SK-N-SH (cell line): ENCODE results near the gene PNCK. TPM values are rescaled to one million over a fixed set of nuclear protein-coding genes. Genes with fewer than 3 reads are reported as not detected.

Experiments
- CTCF ChIA-PET: fragments of 300-600, 350-600 bp; formaldehyde crosslinking; extraction: SDS; loops from one replicate; lab custom pipeline; 2021; lab: Yijun Ruan, JAX
- POLR2A ChIA-PET: fragments of 350-600 bp; sonication (Branson Sonifier 250); formaldehyde crosslinking; extraction: SDS; loops from one replicate; lab custom pipeline; 2020; ENCODE audit warnings: antibody characterized with exemption, inconsistent platforms; lab: Yijun Ruan, JAX
- DNase-seq: peaks from one replicate; pipeline ENCODE4 v3.0.0; 2012
- H2AFZ ChIP-seq: fragments of 200-600 bp; sonication (generic); 2 replicates; pipeline ENCODE4 v1.8.1; 2016; ENCODE audit warnings: antibody characterized with exemption, mild to moderate bottlenecking, low read depth
- H3F3A ChIP-seq: fragments of 200-600 bp; sonication (generic); replicated peaks from 2 replicates; pipeline ENCODE3; 2016; ENCODE audit warnings: antibody characterized with exemption, mild to moderate bottlenecking; ENCODE audit not compliant: insufficient read depth
- H3K27ac ChIP-seq, 2 experiments: fragments of 200-500 bp in 1 of 2; fragments of 200-600 bp in 1 of 2; sonication (Bioruptor generic) in 1 of 2; sonication (generic), shearing (Covaris generic) in 1 of 2; 2 replicates each; pipeline versions ENCODE4 v1.5.1 to v1.6.1; 2014 to 2016; ENCODE audit warnings: low read depth in 2 of 2, inconsistent platforms in 1 of 2, low read length in 1 of 2, mild to moderate bottlenecking in 1 of 2, mixed read lengths in 1 of 2
- H3K27me3 ChIP-seq: fragments of 200-600 bp; sonication (generic), shearing (Covaris generic); 2 replicates; pipeline ENCODE4 v1.6.1; 2016; ENCODE audit warnings: mixed run types; ENCODE audit not compliant: insufficient read depth
- H3K36me3 ChIP-seq, 2 experiments: fragments of 200-500 bp in 1 of 2; fragments of 200-600 bp in 1 of 2; sonication (Bioruptor generic) in 1 of 2; sonication (generic) in 1 of 2; replicated peaks in 1 of 2; 2 replicates each; pipeline versions ENCODE3 to v1.5.1; 2014 to 2016; ENCODE audit warnings: low read length in 1 of 2, mild to moderate bottlenecking in 1 of 2; ENCODE audit not compliant: insufficient read depth in 2 of 2, control insufficient read depth in 1 of 2
- H3K4me1 ChIP-seq, 2 experiments: fragments of 200-500 bp in 1 of 2; fragments of 200-600 bp in 1 of 2; sonication (Bioruptor generic) in 1 of 2; sonication (generic), shearing (Covaris generic) in 1 of 2; 2 replicates each; pipeline versions ENCODE4 v1.5.1 to v1.6.1; 2014 to 2016; ENCODE audit warnings: low read depth in 1 of 2, low read length in 1 of 2, mixed run types in 1 of 2; ENCODE audit not compliant: insufficient read depth in 2 of 2, control insufficient read depth in 1 of 2
- H3K4me2 ChIP-seq: fragments of 200-600 bp; sonication (generic), shearing (Covaris generic); 2 replicates; pipeline ENCODE4 v1.6.1; 2017; ENCODE audit warnings: mixed run types
- H3K4me3 ChIP-seq, 2 experiments: fragments of 200-500 bp in 1 of 2; fragments of 200-600 bp in 1 of 2; sonication (Bioruptor generic) in 1 of 2; sonication (generic), shearing (Covaris generic) in 1 of 2; 2 replicates each; pipeline versions ENCODE4 v1.5.1 to v1.8.1; 2014 to 2016; ENCODE audit warnings: low read depth in 2 of 2, inconsistent platforms in 1 of 2, low read length in 1 of 2, mild to moderate bottlenecking in 1 of 2, mixed read lengths in 1 of 2, moderate library complexity in 1 of 2
- H3K79me2 ChIP-seq: fragments of 200-600 bp; sonication (generic); 2 replicates; pipeline ENCODE4 v1.8.1; 2017; ENCODE audit warnings: mild to moderate bottlenecking; ENCODE audit not compliant: insufficient read depth
- H3K9ac ChIP-seq: fragments of 200-600 bp; sonication (generic); 2 replicates; pipeline ENCODE4 v1.6.1; 2017; ENCODE audit warnings: mixed run types
- H3K9me2 ChIP-seq: fragments of 200-600 bp; sonication (generic); 2 replicates; pipeline ENCODE4 v1.6.1; 2017; ENCODE audit warnings: mixed run types
- H3K9me3 ChIP-seq: fragments of 200-600 bp; sonication (generic); 2 replicates; pipeline ENCODE4 v1.6.1; 2017; ENCODE audit warnings: mixed run types, mild to moderate bottlenecking, moderate library complexity
- H4K20me1 ChIP-seq: fragments of 200-600 bp; sonication (generic); 2 replicates; pipeline ENCODE4 v1.6.1; 2017; ENCODE audit warnings: mild to moderate bottlenecking, mixed run types; ENCODE audit not compliant: insufficient read depth
- CHD2 ChIP-seq: fragments of 150-350 bp; IDR thresholded peaks from 2 replicates; pipeline ENCODE4 v1.6.1; 2018; ENCODE audit warnings: low read length; ENCODE audit not compliant: partially characterized antibody
- CTCF ChIP-seq: fragments of 200-600 bp; sonication (generic); IDR thresholded peaks from 2 replicates; pipeline ENCODE4 v1.6.1; 2017; ENCODE audit warnings: antibody characterized with exemption, mild to moderate bottlenecking, moderate library complexity
- EP300 ChIP-seq, 2 experiments: IDR thresholded peaks; 2 replicates each; pipeline versions ENCODE4 v1.4.0 to v1.6.1; 2012; ENCODE audit warnings: borderline replicate concordance in 1 of 2, low read depth in 1 of 2, low read length in 1 of 2
- EZH2phosphoT487 ChIP-seq: fragments of 200-600 bp; sonication (generic); IDR thresholded peaks from 2 replicates; pipeline ENCODE4 v1.6.1; 2017; ENCODE audit warnings: low read depth, mixed run types, mild to moderate bottlenecking, antibody characterized with exemption, moderate library complexity, borderline replicate concordance
- FOSL2 ChIP-seq: IDR thresholded peaks from 2 replicates; pipeline ENCODE4 v1.4.0; 2012; ENCODE audit warnings: low read depth, mild to moderate bottlenecking, moderate library complexity, borderline replicate concordance
- GABPA ChIP-seq: IDR thresholded peaks from 2 replicates; pipeline ENCODE4 v1.4.0; 2012; ENCODE audit warnings: low read depth, mild to moderate bottlenecking
- JUND ChIP-seq: IDR thresholded peaks from 2 replicates; pipeline ENCODE4 v1.4.0; 2012
- RAD21 ChIP-seq: IDR thresholded peaks from 2 replicates; pipeline ENCODE4 v1.6.1; 2012; ENCODE audit warnings: mild to moderate bottlenecking, low read length
- RCOR1 ChIP-seq: fragments of 150-350 bp; IDR thresholded peaks from 2 replicates; pipeline ENCODE4 v1.6.1; 2017; ENCODE audit warnings: antibody characterized with exemption, low read length
- TCF12 ChIP-seq: IDR thresholded peaks from 2 replicates; pipeline ENCODE4 v1.4.0; 2012
- TEAD4 ChIP-seq: IDR thresholded peaks from 2 replicates; pipeline ENCODE4 v1.4.0; 2012; ENCODE audit warnings: mild to moderate bottlenecking, borderline replicate concordance; ENCODE audit not compliant: insufficient read depth
- USF2 ChIP-seq: fragments of 150-350 bp; IDR thresholded peaks from 2 replicates; pipeline ENCODE4 v1.6.1; 2017; ENCODE audit warnings: antibody characterized with exemption, low read length, low read depth, borderline replicate concordance
- WGBS: methylation state at CpG from one replicate; pipeline ENCODE4 v1.1.6; 2017; ENCODE audit warnings: low lambda C conversion rate; 5-methylcytosine and 5-hydroxymethylcytosine counted together
- polyA plus RNA-seq, 3 experiments: library from polyadenylated mRNA; depleted of rRNA; stranded (reverse); fragments of >200 nt; gene quantifications; 2 replicates each; pipeline ENCODE4 v1.2.3, GENCODE V29; 2012
- TF ChIP-seq, protein P1 (sequence below): IDR thresholded peaks from 2 replicates; pipeline ENCODE4 v1.4.0; 2012; ENCODE audit warnings: low read depth, borderline replicate concordance

PNCK gene
- polyA plus RNA-seq, 1 of the 3 experiments (the other 2 are of a cell fraction): 1.2 TPM

DNA sequence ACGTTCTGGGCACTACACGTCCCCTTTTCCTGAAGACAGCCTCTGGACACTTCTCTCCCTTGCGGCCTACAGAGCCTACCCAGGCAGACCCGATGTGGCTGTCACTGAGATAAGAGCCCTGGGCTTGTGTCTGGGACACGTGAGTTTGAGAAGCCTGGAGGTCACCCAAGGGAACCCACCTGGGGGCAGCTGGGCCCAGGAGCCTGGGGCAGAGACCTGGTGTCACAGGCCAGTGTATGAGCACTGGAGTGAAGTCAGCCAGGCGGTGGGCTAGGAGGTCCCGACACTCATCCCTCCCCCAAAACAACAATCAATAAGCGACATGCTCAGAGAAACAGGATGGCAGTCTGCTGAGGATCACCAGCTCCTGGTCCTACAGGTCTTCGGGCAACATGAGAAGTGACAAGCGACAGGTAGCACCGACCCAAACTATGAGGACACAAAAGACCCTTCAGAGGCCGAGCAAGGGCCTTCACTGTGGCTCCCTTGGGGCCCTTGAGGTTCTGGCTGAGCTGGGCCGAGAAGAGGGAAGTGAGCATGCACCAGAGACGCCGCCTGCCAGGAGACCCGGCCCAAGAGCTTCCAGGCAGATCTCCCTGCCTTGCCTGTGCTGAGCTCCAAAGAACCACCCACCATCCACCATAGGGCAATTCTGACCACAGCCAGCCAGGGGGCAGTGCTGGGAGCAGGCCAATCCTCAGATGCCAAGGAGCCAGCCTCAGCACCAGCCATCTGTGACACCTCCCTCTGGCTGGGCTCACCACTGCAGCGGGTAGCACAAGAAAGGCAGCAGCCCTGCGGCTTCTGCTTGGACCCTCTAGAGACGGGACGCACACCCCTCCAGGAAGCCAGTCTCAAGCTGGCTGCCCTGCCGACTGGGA lies 37.6 kb downstream of the PNCK start:
- H3K4me2 ChIP-seq: no peak overlapping the region
- ChIA-PET CTCF (interaction anchor here (0.6 to 1.8 kb wide), 10 partner anchors 9 to 730 kb away, joined by 3 to 10 read pairs (median 5); no protein-coding TSS in a partner anchor), POLR2A (no interaction called here)
- H3K4me1 ChIP-seq: peaks cover 0 to 22% of the 10 kb centered on the region in 2 experiments; a peak in 1 of 4 replicates
- H3K27ac ChIP-seq: no peak overlapping the region
- no peak overlapping the region for H2AFZ ChIP-seq
- H3K9me3 ChIP-seq: peaks cover 5% of the 10 kb centered on the region; the same call in 1 of the 2 replicates
- 36% methylated on average over 9 of the region's 21 CpGs for WGBS
- H3F3A ChIP-seq: no peaks in the 10 kb centered on the region
- no peaks in the 10 kb centered on the region for H3K36me3 ChIP-seq
- peak; percentile 63 for DNase-seq
- H3K27me3 ChIP-seq: peaks cover 47% of the 10 kb centered on the region
- TF ChIP-seq, protein P1, sequence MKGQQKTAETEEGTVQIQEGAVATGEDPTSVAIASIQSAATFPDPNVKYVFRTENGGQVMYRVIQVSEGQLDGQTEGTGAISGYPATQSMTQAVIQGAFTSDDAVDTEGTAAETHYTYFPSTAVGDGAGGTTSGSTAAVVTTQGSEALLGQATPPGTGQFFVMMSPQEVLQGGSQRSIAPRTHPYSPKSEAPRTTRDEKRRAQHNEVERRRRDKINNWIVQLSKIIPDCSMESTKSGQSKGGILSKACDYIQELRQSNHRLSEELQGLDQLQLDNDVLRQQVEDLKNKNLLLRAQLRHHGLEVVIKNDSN: no peak
- TF ChIP-seq JUND (no peak), USF2 (no peak), TEAD4 (no peak), CTCF (peak; percentile 57), TCF12 (no peak), EZH2phosphoT487 (no peak), RCOR1 (no peak), EP300 (IDR thresholded peaks at IDR 0.05; ENCODE audit: borderline replicate concordance in 1 of 2, low read depth in 1 of 2, low read length in 1 of 2) (no peak), RAD21 (0 out of 2 replicates have a peak, but pooled peaks have one; percentile 8), FOSL2 (no peak), GABPA (no peak), CHD2 (no peak)
- no peaks in the 10 kb centered on the region for H3K9me2 ChIP-seq
- H4K20me1 ChIP-seq: no peaks in the 10 kb centered on the region
- no peak overlapping the region for H3K4me3 ChIP-seq
- H3K9ac ChIP-seq: no peak overlapping the region
- H3K79me2 ChIP-seq: no peaks in the 10 kb centered on the region
